ENCODE data around the gene DLG3.

DLG3 gene

DNA sequence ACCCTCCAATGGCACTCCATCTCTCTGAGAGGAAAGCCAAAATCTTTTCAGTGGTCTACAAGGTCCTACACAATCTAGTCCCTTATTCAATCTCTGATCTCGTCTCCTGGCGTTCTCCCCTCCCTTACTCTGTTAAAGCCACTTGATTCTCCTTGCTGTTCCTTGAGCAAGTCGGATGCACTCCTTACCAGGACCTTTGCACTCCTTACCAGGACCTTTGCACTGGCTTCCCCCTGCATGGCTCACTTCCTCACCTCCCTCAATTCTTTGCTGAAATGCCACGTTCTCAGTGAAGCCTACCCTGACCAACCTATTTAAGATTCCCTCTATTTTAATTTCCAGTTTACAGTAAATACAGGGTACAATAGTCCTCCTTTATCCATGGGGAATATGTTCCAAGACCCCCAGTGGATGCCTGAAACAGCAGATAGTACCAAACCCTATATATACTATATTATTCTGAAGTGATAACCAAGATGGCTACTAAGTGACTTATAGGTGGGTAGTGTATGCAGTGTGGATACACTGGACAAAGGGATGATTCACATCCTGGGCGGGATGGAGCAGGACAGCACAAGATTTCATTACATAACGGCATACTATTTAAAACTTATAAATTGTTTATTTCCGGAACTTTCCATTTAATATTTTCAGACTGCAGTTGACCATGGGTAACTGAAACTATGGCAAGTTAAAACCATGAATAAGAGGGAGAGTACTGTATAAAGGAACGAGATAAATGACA, 6.5 kb upstream of the DLG3 start:
- no peak for DNase-seq (ENCODE audit: low read depth in 2 of 2)

DNA sequence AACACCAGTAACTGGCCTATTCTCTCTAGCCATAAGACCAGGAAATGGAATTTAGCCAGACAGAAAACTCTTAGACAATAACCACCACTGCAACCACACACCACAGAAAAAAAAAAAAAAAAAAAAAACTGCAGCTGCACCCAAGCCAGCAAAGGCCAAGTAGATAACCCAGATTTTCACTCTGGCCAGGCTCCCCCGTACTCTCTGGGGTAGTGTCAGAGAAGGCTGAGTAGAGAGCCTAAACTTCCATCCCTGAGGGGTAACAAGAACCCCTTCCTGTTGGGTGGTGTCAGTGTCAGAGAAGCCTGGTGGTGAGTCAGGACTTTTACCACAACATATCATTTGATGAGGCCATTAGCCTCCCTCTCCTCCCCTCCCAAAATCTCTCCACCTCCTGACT, 5.6 kb upstream of the DLG3 start:
- no peak for DNase-seq (ENCODE audit: low read depth in 2 of 2)

DNA sequence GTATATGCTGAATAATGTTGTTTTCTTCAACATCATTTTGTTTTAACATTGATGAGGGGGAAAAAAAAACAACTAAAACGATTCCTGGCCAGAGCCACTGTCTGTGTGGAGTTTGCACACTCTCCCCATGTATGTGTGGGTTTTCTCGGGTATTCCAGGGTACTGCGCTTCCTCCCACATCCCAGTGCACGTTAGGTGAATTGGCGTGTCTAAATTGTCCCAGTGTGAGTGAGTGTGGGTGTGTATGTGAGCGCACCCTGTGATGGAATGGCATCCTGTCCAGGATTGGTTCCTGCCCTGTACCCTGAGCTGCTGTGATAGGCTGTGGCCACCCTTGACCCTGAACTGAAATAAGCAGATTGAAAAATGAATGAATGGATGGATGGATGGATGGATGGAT, 2.4 kb upstream of the DLG3 start:
- no peak for DNase-seq (ENCODE audit: low read depth in 2 of 2)

DNA sequence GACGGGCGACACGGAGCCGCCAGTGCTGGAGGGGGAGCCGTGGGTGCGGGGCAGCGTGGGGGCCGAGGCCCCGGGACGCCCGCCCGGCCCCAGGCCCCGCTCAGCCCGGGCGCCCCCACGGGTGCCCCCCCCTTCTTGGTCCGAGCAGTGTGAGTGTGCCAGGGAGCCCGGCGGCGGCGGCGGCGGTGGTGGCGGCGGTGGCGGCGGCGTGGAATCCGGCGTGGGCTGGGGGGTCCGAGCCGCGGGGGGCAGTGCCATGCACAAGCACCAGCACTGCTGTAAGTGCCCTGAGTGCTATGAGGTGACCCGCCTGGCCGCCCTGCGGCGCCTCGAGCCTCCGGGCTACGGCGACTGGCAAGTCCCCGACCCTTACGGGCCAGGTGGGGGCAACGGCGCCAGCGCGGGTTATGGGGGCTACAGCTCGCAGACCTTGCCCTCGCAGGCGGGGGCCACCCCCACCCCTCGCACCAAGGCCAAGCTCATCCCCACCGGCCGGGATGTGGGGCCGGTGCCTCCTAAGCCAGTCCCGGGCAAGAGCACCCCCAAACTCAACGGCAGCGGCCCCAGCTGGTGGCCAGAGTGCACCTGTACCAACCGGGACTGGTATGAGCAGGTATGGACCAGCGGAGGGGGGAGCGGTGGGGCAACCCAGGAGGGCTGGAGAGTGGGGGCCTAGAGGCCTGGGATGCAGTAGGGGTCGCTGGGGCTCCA, 466 bp downstream of the DLG3 start:
- DNase-seq (ENCODE audit: low read depth in 2 of 2): no peak

DNA sequence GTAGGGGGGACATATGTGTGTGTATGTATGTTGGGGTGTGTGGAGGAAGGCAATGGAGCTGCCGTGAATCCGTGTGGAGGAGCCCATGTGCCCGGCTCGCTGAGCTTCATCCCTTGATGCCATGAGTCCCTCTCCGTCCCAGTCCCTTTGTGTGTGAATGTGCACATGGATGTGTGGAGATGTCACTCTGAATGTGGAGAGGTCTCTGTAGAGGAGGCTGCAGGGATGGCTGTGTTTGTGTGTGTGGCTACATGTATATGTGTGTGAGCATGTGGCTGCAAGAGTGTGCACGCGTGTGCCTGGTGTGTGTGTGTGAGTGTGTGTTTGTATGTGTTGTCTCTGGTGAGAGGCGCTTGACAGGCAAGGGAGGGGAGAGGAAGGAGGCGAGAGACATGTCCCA, 1.3 kb downstream of the DLG3 start:
- DNase-seq (ENCODE audit: low read depth in 2 of 2): no peak

DNA sequence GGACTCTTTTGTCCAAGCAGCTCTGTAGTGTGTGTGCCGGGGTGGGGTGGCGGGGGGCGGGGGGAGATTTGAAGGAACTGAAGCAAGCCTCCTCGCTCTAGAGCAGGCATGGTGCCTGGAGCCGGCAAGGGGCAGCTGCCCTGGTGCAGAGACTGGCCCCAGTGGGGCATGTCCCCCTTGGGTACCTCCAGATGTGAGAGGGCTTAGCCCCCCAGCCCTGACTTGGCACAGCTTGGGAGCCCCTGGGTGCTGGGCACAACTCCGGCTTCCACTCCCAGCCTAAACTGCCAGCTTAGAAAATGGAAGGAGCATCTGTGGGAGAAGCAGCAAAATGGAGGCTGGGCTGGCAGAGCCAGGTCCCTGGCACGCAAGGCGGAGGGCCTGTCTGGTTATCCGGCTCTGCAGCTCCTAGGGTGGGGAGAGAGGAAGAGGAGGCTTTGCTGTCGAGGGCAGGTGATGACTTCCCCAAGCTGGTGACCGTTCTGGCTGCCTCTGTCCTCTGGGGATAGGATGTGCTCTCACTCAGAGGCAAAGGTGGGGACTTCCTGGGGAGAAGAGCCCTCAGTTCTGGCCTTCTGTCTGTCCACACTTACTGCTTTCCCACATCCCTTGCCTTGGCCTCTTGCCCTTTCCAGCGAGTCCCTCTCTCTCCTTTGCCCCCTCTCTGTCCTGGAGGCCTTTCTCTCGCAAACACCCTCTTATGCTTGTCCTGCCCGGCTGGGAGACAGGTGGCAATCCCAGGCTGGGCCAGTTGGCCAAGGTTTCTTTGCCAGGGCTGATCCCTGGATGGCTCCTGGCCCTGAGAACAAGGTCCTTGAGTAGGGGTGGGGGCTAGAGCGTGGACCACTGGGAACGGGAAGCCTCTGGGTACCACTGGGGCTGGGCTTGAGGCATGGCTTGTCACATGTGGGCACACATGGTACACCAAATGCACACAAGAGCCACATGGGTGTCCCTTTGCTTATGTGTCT, 2.0 kb downstream of the DLG3 start:
- DNase-seq (ENCODE audit: low read depth in 2 of 2): no peak

DNA sequence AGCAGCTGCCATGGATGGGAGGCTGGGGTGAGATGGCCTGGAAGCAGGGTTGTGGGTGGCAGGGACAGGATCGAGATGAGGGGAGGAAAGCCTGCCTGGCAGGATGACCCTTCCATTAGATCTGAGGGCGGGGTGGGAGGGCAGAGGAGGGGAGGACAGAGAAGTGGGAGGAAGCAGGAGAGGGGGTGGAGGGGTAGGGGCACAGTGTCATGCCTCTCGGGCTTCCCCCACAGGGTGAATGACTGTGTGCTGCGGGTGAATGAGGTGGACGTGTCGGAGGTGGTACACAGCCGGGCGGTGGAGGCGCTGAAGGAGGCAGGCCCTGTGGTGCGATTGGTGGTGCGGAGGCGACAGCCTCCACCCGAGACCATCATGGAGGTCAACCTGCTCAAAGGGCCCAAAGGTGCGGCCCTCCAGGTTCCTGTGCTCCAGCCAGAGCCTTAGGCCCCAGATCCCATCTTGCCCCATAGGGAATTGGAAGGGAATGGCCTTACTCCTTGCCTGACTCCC, 4.9 kb downstream of the DLG3 start:
- no peak for DNase-seq (ENCODE audit: low read depth in 2 of 2)

DNA sequence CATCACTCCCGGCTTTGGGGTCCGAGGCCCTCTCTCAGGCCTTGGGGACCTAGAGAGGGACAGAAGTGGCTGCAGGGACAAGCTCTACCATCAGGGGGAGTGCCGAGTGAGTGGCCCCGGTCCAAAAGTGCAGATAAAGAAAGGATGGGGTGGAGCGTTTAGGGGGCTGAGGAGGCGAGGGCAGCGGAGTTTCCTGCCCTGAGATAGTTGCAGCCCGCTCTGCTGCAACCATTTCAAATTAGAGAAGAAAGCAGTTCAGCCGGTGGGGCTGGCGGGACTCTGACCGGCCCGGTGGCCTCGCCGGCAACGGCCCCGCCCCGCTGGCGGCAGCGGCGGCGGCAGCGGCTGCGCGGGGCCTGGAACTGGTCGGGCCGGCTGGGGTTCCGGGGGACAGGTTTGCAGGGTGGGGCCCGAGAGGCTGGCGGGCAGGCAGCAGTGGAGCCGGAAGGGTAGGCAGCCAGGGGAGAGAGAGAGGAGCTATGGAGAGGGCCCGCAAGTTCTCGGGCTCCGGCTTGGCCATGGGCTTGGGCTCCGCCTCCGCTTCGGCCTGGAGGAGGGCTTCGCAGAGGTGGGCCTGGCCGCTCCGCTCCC, 7.6 kb downstream of the DLG3 start:
- DNase-seq (ENCODE audit: low read depth in 2 of 2): no peak

DNA sequence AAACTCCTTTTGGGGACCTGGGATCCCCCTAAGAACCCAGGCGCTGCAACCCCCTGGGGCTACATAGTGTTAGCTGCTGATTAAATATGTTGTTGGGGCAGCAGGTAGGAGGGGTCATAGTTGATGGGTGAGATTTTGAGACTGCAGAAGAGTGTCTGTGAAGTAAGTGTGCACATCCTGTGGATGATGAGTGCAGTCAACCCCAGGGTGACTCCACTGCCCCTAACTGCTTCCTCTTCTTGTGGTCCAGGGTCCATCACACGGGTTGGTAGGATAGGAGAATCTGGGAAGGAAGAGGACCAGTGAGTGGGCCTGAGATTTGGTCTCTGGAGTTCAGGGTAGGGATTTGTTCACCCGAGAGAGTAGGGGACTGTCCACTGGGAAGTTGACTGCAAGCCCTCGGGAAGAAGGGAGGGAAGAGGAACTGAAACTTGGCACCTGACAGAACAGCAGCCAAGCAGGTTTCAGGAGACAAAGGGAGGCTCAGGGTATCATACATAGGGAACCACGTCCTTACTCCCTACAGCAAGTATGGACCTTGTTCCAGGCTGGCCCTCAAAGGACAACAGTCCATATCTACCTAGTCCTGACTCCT, 8.5 kb downstream of the DLG3 start:
- DNase-seq (ENCODE audit: low read depth in 2 of 2): no peak

DNA sequence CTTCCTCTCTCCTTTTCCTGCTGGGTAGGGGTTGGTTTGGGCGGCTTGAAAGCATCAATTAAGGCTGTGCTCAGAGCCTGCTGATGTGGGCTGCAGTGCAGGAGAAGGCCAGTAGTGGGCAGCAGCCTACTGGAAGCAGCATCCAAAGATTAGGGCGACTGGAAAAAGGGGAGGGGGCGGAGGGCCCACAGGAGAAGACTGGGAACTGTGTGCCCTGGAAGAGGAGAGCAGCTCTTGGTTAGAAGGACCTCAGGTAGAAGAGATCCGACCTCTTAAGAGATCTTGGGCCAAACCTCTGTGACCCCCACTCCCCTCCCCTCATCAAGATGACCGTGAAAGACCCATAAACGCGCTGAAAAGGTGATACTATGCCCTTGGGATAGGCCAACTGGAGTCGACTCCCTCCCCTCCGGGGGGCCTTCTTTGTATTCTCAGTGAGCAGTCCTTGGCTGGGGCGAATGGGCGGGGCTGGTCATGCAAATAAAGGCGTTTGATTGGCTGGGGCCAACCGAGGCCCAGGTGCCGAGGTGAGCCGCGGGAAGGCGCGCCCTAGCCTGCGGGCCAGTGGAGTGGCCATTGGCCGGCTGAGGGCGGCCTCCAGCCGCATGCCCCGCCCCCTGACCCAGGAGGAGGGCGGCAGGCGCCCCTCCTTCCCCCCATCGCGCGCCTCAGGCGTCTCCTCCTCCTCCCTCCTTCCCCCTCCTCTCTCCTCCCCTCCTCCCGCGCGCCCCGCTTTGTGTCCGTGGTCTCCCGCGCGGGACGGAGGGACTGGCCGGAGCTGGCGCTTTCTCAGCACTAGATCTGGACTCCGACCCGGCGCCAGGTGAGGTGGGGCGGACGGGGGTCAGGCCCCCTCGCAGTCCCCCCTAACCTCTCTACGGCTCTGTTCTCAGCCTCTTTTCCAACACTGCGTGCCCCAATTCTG, 10.1 kb downstream of the DLG3 start:
- DNase-seq (ENCODE audit: low read depth in 2 of 2): peak in 1 of 2 donors; percentile 28

DNA sequence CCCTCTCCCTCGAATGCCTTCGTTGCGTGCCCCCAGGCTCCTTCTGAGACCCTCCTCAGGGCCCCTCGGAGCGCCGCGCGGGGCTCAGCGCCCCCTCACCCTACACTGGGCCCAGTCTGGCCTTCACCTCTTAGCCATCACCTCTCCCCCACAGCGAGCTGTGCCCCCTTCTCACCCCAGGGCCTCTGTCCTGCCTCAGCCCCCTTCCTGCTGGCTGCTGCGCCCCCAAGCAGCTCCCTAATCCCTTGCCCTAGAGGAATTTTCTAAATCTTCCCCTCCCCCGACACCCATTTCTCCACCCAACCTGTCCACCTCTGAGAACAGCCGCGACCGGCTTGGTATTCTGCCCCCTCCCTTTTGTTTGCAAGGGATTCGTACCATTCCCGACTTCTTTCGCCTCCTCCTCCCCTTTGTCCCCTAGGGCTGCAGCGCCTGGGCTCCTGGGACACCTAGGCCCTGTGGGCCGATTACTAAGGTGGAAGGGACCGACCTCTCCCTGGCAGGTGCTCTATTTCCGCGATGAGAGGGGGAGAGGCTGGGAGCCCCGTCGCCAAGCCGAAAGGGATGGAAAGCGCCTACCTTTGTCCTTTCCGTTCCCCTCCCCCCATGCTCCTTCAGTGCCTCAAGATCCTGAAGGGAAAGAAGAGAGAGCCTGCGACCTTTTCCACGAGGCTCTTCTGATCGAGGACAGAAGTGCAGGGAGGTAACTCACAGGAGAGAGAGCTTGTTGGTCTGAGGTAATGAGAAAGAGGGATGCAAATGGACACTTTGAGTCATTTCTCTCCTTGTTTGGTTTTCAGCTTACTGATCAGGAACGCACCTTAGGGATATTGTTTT, 10.9 kb downstream of the DLG3 start:
- DNase-seq (ENCODE audit: low read depth in 2 of 2): no peak

DNA sequence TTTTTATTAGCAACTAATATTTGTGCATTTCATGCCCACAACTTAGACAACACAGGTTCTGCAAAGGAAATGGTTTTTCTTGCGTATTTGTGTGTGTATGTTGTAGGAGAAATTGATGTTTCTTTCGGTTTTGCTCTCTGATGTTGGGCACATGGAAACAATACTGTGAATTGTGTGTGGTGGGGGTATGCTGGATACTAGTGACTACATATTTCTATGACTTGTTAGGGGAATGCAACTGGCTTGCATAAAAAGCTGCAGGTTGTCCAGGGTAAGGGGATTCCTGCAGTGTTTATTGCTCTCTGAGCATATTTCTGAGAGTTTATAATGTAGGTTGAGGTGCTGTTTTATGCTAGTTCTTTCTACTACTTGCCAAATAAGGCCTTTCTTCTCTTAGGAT, 11.6 kb downstream of the DLG3 start:
- DNase-seq (ENCODE audit: low read depth in 2 of 2): no peak

DNA sequence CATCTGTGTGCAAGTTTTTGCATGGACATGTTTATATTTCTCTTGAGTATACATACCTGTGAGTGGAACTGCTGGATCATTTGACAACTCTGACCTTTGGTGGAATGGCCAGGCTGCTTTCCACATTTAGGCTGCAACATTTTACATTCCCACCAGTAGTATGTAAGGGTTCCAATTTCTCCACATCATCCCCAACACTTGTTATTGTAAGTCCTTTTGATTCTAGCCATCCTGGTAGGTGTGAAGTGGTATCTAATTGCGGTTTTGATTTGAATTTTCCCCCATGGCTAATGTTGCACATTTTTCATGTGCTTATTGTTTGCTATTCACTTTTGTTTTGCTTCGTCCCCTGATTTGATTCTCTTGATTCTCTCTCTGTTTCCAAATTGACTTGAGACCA, 16.4 kb downstream of the DLG3 start:
- DNase-seq (ENCODE audit: low read depth in 2 of 2): no peak

DNA sequence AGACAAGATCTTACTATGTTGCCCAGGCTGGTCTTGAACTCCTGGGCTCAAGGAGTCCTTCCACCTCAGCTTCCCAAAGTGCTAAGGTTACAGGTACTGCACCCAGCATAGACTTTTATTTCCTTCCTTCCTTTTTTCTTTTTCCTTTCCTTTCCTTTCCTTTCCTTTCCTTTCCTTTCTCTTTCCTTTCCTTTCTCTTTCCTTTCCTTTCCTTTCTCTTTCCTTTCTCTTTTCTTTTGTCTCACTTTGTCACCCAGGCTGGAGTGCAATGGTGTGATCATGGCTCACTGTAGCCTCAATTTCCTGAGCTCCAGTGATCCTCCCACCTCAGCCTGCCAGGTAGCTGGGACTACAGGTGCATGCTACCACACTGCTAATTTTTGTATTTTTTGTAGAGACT, 19.4 kb downstream of the DLG3 start:
- no peak for DNase-seq (ENCODE audit: low read depth in 2 of 2)

DNA sequence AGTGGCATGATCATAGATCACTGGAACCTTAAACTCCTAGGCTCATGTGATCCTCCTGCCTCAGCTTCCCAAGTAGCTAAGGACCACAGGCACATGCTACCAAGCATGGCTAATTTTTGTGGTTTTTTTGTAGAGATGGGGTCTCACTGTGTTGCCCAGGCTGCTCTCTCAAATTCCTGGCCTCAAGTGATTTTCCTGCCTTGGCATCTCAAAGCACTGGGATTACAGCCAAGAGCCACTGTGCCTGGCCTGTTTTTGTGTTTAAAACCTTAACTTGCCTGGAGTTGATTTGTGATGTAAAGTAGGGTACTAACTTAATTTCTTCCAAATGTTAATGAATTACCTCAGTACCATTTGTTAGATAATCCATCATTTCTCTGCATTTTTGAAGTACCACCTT, 22.3 kb downstream of the DLG3 start:
- DNase-seq (ENCODE audit: low read depth in 2 of 2): no peak

DNA sequence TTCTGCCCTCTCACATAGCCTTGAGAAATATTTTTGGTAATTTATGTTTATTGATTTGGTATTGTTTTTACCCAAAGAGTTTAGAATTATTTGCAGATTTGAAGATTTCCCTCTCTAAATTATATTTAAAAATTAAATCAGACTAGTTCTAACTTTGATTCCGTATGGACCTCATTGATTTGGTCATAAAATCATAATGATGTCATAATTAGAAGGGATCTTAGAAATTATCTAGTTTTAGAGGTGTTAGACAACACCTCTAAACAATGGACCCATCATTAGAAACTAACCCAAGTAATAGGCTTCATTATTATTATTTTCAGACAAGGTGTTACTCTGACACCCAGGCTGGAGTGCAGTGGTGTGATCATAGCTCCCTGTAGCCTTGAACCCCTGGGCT, 24.1 kb downstream of the DLG3 start:
- no peak for DNase-seq (ENCODE audit: low read depth in 2 of 2)

DNA sequence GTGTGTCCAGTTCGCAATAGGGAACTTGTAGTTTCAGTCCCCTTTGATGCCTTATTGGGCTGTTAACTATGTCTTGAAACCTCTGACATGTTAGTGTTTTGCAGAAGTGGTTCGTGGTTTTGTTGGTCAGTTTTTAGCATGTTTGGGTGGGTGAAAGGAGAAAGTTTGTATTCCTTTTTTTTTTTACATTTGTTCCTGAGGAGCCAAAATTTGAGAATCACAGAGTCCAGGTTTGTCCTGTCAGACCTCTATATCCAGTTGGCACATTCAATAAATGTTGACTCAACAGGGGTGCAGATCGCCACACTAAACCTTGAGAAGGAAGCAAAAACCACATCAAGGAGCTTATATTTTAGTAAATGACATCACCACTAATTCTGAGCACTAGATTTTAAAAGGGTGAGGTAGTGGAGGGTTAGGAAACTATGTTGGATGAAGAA, 26.2 kb downstream of the DLG3 start:
- DNase-seq (ENCODE audit: low read depth in 2 of 2): no peak

DNA sequence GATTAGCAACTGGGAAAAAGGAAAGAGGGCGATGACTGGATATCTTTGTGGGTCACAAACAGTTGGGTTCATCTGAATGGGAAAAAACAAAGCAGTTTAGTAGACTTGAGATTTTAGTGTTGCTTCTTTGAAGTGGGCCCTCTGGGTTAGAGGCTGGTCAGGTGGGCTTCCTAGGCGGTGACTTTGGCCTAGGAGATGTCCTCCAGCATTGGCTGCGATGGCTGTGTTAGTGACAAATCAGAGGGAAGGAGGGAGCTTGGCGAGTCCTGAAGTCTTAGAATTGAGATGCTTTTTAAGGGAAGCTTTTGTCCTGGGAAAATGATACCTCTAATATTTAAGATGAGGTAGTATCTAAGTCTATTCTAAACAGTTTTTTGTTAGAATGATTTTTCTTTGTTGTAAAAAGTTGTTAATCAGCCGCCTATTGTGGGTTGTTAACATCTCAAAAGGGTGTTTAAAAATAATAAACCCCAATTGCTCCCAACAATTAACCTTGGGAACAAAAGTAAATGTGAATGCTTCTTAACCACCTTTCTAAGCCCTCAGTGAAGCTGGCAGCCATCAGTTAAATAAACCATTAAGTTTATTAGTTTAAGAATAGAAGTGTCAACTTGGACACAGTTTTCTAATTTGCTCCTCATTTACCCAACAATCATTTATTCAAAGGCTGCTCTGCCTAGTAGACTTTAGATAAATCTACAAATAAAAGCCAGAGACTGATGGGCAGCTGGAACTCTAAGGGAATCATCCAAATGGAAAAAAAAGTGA, 31.7 kb downstream of the DLG3 start:
- DNase-seq (ENCODE audit: low read depth in 2 of 2): no peak
